Uterus (tissue), 4 donors: ENCODE results near the gene KRT85. TPM values are rescaled to one million over a fixed set of nuclear protein-coding genes. Genes with fewer than 3 reads are reported as not detected.

Source experiments
- DNase-seq, 2 donors: peaks; one replicate each; pipeline ENCODE4 v3.0.0-alpha.2; 2019 to 2020
- H3K27ac ChIP-seq, 2 donors: fragments of 200-600 bp; sonication (generic); 1 replicate in 1 of 2; 2 replicates in 1 of 2; pipeline ENCODE4 v1.5.1; 2016 to 2018
- H3K27me3 ChIP-seq, 2 donors: fragments of 200-600 bp; sonication (generic); one replicate each; pipeline ENCODE4 v1.5.1; 2018 to 2019; ENCODE audit warnings: control low read depth in 1 of 2
- H3K36me3 ChIP-seq, 2 donors: fragments of 200-600 bp; sonication (generic); one replicate each; pipeline ENCODE4 v1.5.1; 2019; ENCODE audit warnings: control low read depth in 1 of 2
- H3K4me1 ChIP-seq, 2 donors: fragments of 200-600 bp; sonication (generic); one replicate each; pipeline ENCODE4 v1.5.1; 2018 to 2019; ENCODE audit warnings: control low read depth in 1 of 2
- H3K4me3 ChIP-seq, 2 donors: fragments of 200-600 bp; sonication (generic); 1 replicate in 1 of 2; 2 replicates in 1 of 2; pipeline ENCODE4 v1.5.1; 2018 to 2019; ENCODE audit warnings: mild to moderate bottlenecking in 1 of 2
- H3K9me3 ChIP-seq, 2 donors: fragments of 200-600 bp; sonication (generic); one replicate each; pipeline ENCODE4 v1.5.1; 2019; ENCODE audit warnings: control low read depth in 1 of 2
- POLR2A ChIP-seq, 2 donors: fragments of 450-650 bp; IDR thresholded peaks; one replicate each; pipeline ENCODE4 v1.6.1; 2016; ENCODE audit warnings: antibody characterized with exemption in 2 of 2, mild to moderate bottlenecking in 1 of 2, moderate library complexity in 1 of 2
- intact Hi-C: fragments of 100-400 bp; cut with DNase I; formaldehyde crosslinking; loops from one replicate; pipeline ENCODE4 v1.15.1; 2023; ENCODE audit warnings: low total_unique reads
- total RNA-seq, 4 donors: library from RNA; depleted of rRNA in 3 of 4; stranded (reverse); fragments of >200 nt in 3 of 4; gene quantifications; one replicate each; pipeline versions ENCODE4 v1.1.0 to v1.2.4, GENCODE V29; 2014 to 2023
- TF ChIP-seq, protein P1 (sequence below), 4 experiments: fragments of 200-600 bp in 2 of 4; fragments of 450-650 bp in 2 of 4; sonication (generic) in 2 of 4; IDR thresholded peaks; one replicate each; pipeline ENCODE4 v1.5.1; 2016 to 2019; ENCODE audit warnings: antibody characterized with exemption in 4 of 4, mild to moderate bottlenecking in 2 of 4, moderate library complexity in 1 of 4
- donor health status: DM: yes; HTN: yes; CAD: no.

The KRT85 gene
- total RNA-seq, 4 donors from 2014 or later: 0.76 TPM; not detected in 3

DNA sequence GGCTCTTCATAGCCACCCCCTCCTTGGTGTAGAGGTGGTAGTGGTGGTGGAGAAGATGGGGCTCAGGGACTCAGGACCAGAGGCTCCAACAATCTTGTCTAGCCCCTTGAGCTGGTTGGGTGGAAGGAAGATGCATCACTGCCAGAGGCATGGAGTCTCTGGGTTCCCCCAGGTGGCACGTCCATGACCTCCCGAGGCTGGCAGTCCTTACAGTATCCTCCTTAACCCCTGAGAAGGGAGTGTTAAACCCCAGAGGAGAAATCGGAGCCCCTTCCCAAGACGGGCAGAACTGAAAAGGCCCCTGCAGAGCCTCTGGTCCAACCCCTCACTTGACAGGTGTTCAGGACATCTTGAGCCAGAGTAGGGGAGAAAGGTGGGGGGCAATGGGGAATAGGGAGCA lies 55.2 kb downstream of the KRT85 start:
- intact Hi-C loops: no loop called here
- no peak overlapping the region for H3K4me3 ChIP-seq
- H3K27ac ChIP-seq: no peak overlapping the region
- H3K9me3 ChIP-seq: no peaks in the 10 kb centered on the region
- no peaks in the 10 kb centered on the region for H3K36me3 ChIP-seq
- TF ChIP-seq POLR2A (IDR thresholded peaks at IDR 0.05): no peak
- TF ChIP-seq, protein P1, sequence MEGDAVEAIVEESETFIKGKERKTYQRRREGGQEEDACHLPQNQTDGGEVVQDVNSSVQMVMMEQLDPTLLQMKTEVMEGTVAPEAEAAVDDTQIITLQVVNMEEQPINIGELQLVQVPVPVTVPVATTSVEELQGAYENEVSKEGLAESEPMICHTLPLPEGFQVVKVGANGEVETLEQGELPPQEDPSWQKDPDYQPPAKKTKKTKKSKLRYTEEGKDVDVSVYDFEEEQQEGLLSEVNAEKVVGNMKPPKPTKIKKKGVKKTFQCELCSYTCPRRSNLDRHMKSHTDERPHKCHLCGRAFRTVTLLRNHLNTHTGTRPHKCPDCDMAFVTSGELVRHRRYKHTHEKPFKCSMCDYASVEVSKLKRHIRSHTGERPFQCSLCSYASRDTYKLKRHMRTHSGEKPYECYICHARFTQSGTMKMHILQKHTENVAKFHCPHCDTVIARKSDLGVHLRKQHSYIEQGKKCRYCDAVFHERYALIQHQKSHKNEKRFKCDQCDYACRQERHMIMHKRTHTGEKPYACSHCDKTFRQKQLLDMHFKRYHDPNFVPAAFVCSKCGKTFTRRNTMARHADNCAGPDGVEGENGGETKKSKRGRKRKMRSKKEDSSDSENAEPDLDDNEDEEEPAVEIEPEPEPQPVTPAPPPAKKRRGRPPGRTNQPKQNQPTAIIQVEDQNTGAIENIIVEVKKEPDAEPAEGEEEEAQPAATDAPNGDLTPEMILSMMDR (IDR thresholded peaks at IDR 0.05): no peak
- no peaks in the 10 kb centered on the region for H3K27me3 ChIP-seq
- no peaks in the 10 kb centered on the region for H3K4me1 ChIP-seq
- DNase-seq: no peak

DNA sequence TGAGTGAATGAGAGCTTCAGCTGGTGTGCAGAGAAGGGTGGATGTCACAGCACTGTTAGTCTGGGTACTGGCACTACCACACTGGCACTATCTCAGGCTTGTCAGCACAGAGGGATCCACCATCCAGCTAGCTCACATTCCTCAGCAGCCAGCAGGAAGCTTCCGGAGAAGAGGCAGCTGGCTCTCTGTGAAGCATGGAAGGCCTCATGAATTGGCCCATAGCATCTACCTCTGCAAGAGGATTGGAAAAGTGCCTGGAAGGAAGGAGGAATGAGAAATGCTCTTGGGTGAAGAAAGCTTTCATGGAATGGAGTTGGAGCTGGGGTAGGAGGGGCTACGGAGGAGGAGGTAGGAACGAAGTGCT lies 56.0 kb downstream of the KRT85 start:
- Histone ChIP-seq H3K4me1 (no peaks in the 10 kb centered on the region), H3K9me3 (no peaks in the 10 kb centered on the region), H3K36me3 (no peaks in the 10 kb centered on the region), H3K4me3 (no peak overlapping the region), H3K27me3 (no peaks in the 10 kb centered on the region), H3K27ac (no peak overlapping the region)
- DNase-seq: no peak
- intact Hi-C loops: no loop called here
- TF ChIP-seq POLR2A (IDR thresholded peaks at IDR 0.05): no peak
- TF ChIP-seq, protein P1 (IDR thresholded peaks at IDR 0.05): no peak

DNA sequence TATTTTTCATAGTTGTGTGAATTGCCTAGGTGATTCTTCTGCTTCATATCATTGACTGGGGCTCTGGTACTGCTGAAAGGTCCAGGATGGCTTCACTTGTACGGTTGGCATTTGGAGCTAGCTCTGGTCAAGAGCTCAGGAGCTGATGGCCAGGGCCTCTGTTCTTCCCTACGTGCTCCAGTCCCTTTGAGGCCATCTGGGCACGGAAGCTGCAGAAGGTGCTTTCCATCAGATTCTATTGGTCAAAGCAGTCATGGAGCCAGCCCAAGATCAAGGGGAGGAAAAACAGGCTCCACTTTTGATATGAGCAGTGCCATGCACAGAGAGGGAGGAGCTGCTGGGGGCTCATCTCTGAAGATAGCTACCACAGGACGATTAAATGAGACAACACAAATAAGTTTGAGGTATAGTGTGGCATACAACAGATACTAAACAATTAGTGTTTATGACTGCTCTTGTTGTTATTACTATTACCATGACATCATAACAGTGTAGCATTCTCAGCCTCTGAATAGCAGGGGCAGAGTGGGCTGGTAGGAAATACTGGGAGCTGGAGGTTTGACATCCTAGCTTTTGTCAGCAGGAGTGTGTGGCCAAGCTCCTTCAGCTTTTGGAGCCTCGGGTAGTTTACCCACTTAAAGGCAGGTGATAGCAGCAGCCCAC lies 56.5 kb downstream of the KRT85 start:
- DNase-seq: no peak
- TF ChIP-seq, protein P1 (IDR thresholded peaks at IDR 0.05): no peak
- no peak for TF ChIP-seq POLR2A (IDR thresholded peaks at IDR 0.05)
- Histone ChIP-seq H3K27ac (no peak overlapping the region), H3K9me3 (no peaks in the 10 kb centered on the region), H3K36me3 (no peaks in the 10 kb centered on the region), H3K27me3 (no peaks in the 10 kb centered on the region), H3K4me1 (no peaks in the 10 kb centered on the region), H3K4me3 (no peak overlapping the region)
- intact Hi-C loops: no loop called here

Other genes with a start within 250 kb of the KRT85 start
- 1 to 10 TPM in 1 of 4 donors, not detected in 3; 1.1 TPM for gene KRT80, start 175.5 kb downstream of the KRT85 start, total RNA-seq
- gene KRT7, start 134.2 kb downstream of the KRT85 start, total RNA-seq: 10 to 100 TPM in 1 of 4 donors, 1 to 10 TPM in 2, not detected in 1; 2.1 to 51.2 (median 5.1) TPM
- gene KRT86, start 92.8 kb downstream of the KRT85 start, total RNA-seq: under 1 TPM in 1 of 4 donors, not detected in 3; 0.35 TPM
- not detected for gene KRT81, start 75.9 kb downstream of the KRT85 start, total RNA-seq
- under 1 TPM in 1 of 4 donors, not detected in 3; 0.21 TPM for gene KRT83, start 46.1 kb downstream of the KRT85 start, total RNA-seq
- under 1 TPM in 1 of 4 donors, not detected in 3; 0.14 TPM for gene KRT84, start 18.2 kb upstream of the KRT85 start, total RNA-seq
- gene KRT82, start 38.9 kb upstream of the KRT85 start, total RNA-seq: not detected
- gene KRT75, start 66.9 kb upstream of the KRT85 start, total RNA-seq: not detected
- gene KRT6B, start 84.7 kb upstream of the KRT85 start, total RNA-seq: not detected
- under 1 TPM in 2 of 4 donors, not detected in 2; 0.14 to 0.34 TPM for gene KRT6C, start 106.3 kb upstream of the KRT85 start, total RNA-seq
- 10 to 100 TPM in 1 of 4 donors, 1 to 10 TPM in 1, under 1 TPM in 1, not detected in 1; 0.90 to 48.5 (median 1.7) TPM for gene KRT6A, start 125.8 kb upstream of the KRT85 start, total RNA-seq
- gene KRT5, start 152.9 kb upstream of the KRT85 start, total RNA-seq: 10 to 100 TPM in 1 of 4 donors, 1 to 10 TPM in 1, not detected in 2; 2.0 to 33.7 TPM
- gene KRT71, start 185.7 kb upstream of the KRT85 start, total RNA-seq: not detected
- gene KRT74, start 206.4 kb upstream of the KRT85 start, total RNA-seq: not detected
- gene KRT72, start 234.0 kb upstream of the KRT85 start, total RNA-seq: under 1 TPM in 1 of 4 donors, not detected in 3; 0.51 TPM